Neural crest cell (in vitro differentiated cells): Measurements from ENCODE around the gene USP17L19. TPM values are rescaled to one million over a fixed set of nuclear protein-coding genes. Genes with fewer than 3 reads are reported as not detected.
"Not testable (repeated sequence)": the region's sequence is repeated elsewhere in the genome, so short reads cannot be mapped to it uniquely, and the experiment has no call there.

ENCODE experiments used
- DNase-seq: peaks from one replicate; pipeline ENCODE4 v3.0.0; 2021; ENCODE audit warnings: low read depth, mixed read lengths, low spot score
- H3K27ac Mint-ChIP-seq: one replicate; pipeline ENCODE4 v1.8.0; 2021; ENCODE audit warnings: mild to moderate bottlenecking, mixed read lengths; ENCODE audit not compliant: unreplicated experiment
- H3K27me3 Mint-ChIP-seq: 2 replicates; pipeline ENCODE4 v1.8.0; 2021; ENCODE audit warnings: low read depth, mild to moderate bottlenecking, mixed read lengths
- H3K36me3 Mint-ChIP-seq: 2 replicates; pipeline ENCODE4 v1.8.0; 2021; ENCODE audit warnings: low read depth, mild to moderate bottlenecking, mixed read lengths
- H3K4me1 Mint-ChIP-seq: 2 replicates; pipeline ENCODE4 v1.8.0; 2021; ENCODE audit warnings: mixed read lengths
- H3K4me3 Mint-ChIP-seq: one replicate; pipeline ENCODE4 v1.8.0; 2021; ENCODE audit warnings: mild to moderate bottlenecking, mixed read lengths
- H3K9me3 Mint-ChIP-seq: 2 replicates; pipeline ENCODE4 v1.8.0; 2021; ENCODE audit warnings: mixed read lengths
- long read RNA-seq: library from polyadenylated mRNA; unstranded; transcript quantifications from one replicate; pipeline ENCODE4 v2.0.0, GENCODE V29; 2020
- total RNA-seq: library from RNA; stranded (reverse); gene quantifications from 2 replicates; pipeline ENCODE4 v1.2.1, GENCODE V29; 2021

The USP17L19 gene
- not detected in 2 replicates for total RNA-seq
- long read RNA-seq: 0 reads

GRCh38 chr4:9253078-9253477 lies at the start of gene USP17L19:
TSS of gene USP17L19 (plus strand) at chr4:9253378. CDS start at chr4:9253378, 0 bp downstream.
- H3K4me1 Mint-ChIP-seq, H3K27ac Mint-ChIP-seq, H3K4me3 Mint-ChIP-seq, H3K36me3 Mint-ChIP-seq, H3K9me3 Mint-ChIP-seq, H3K27me3 Mint-ChIP-seq, DNase-seq: not testable (repeated sequence)

GRCh38 chr4:9210357-9210756 lies 42.8 kb upstream of the USP17L19 start, which contains the start of gene USP17L10:
TSS of gene USP17L10 (plus strand) at chr4:9210657. CDS start at chr4:9210657, 0 bp downstream.
- not testable (repeated sequence) for H3K27ac Mint-ChIP-seq, DNase-seq, H3K4me1 Mint-ChIP-seq

GRCh38 chr4:9214701-9215100 lies 38.5 kb upstream of the USP17L19 start:
- H3K4me1 Mint-ChIP-seq, H3K27me3 Mint-ChIP-seq, DNase-seq, H3K9me3 Mint-ChIP-seq, H3K4me3 Mint-ChIP-seq, H3K36me3 Mint-ChIP-seq, H3K27ac Mint-ChIP-seq: not testable (repeated sequence)

More at GRCh38 chr4:9210357-9210756, 42.8 kb upstream of the USP17L19 start, which contains the start of gene USP17L10:
- not testable (repeated sequence) for H3K27me3 Mint-ChIP-seq, H3K4me3 Mint-ChIP-seq, H3K36me3 Mint-ChIP-seq, H3K9me3 Mint-ChIP-seq

- not testable (repeated sequence) for H3K36me3 Mint-ChIP-seq, H3K9me3 Mint-ChIP-seq, DNase-seq, H3K27ac Mint-ChIP-seq, H3K4me3 Mint-ChIP-seq, H3K27me3 Mint-ChIP-seq, H3K4me1 Mint-ChIP-seq
These were observed 38.1 kb upstream of the USP17L19 start, which contains the start of gene USP17L11 for GRCh38 chr4:9215105-9215504. TSS of gene USP17L11 (plus strand) at chr4:9215405. CDS start at chr4:9215405, 0 bp downstream.

- not testable (repeated sequence) for DNase-seq, H3K36me3 Mint-ChIP-seq, H3K4me1 Mint-ChIP-seq, H3K27me3 Mint-ChIP-seq, H3K9me3 Mint-ChIP-seq, H3K27ac Mint-ChIP-seq, H3K4me3 Mint-ChIP-seq
These were observed 33.3 kb upstream of the USP17L19 start, which contains the start of gene USP17L12 for GRCh38 chr4:9219852-9220251. TSS of gene USP17L12 (plus strand) at chr4:9220152. CDS start at chr4:9220152, 0 bp downstream.

GRCh38 chr4:9224596-9224995 lies 28.6 kb upstream of the USP17L19 start, which contains the start of gene USP17L13:
TSS of gene USP17L13 (plus strand) at chr4:9224896. CDS start at chr4:9224896, 0 bp downstream.
- not testable (repeated sequence) for H3K4me3 Mint-ChIP-seq, H3K4me1 Mint-ChIP-seq, H3K27me3 Mint-ChIP-seq, DNase-seq, H3K9me3 Mint-ChIP-seq, H3K27ac Mint-ChIP-seq, H3K36me3 Mint-ChIP-seq

- H3K36me3 Mint-ChIP-seq, H3K27me3 Mint-ChIP-seq, H3K4me1 Mint-ChIP-seq, H3K9me3 Mint-ChIP-seq, H3K4me3 Mint-ChIP-seq, H3K27ac Mint-ChIP-seq: not testable (repeated sequence)
- peak; percentile 0 for DNase-seq
These were observed 22.9 kb upstream of the USP17L19 start for GRCh38 chr4:9230249-9230648.

- H3K27me3 Mint-ChIP-seq, H3K4me3 Mint-ChIP-seq, H3K9me3 Mint-ChIP-seq, H3K4me1 Mint-ChIP-seq, H3K36me3 Mint-ChIP-seq, DNase-seq, H3K27ac Mint-ChIP-seq: not testable (repeated sequence)
These were observed 19.1 kb upstream of the USP17L19 start, which contains the start of gene USP17L15 for GRCh38 chr4:9234085-9234484. TSS of gene USP17L15 (plus strand) at chr4:9234385. CDS start at chr4:9234385, 0 bp downstream.

GRCh38 chr4:9238461-9238860 lies 14.7 kb upstream of the USP17L19 start:
- DNase-seq, H3K4me1 Mint-ChIP-seq, H3K27me3 Mint-ChIP-seq, H3K4me3 Mint-ChIP-seq, H3K9me3 Mint-ChIP-seq, H3K27ac Mint-ChIP-seq, H3K36me3 Mint-ChIP-seq: not testable (repeated sequence)

GRCh38 chr4:9243579-9243978 lies 9.6 kb upstream of the USP17L19 start, which contains the start of gene USP17L17:
TSS of gene USP17L17 (plus strand) at chr4:9243879. CDS start at chr4:9243879, 0 bp downstream.
- H3K4me3 Mint-ChIP-seq, H3K27ac Mint-ChIP-seq, DNase-seq, H3K27me3 Mint-ChIP-seq, H3K9me3 Mint-ChIP-seq, H3K36me3 Mint-ChIP-seq, H3K4me1 Mint-ChIP-seq: not testable (repeated sequence)

- not testable (repeated sequence) for H3K9me3 Mint-ChIP-seq, H3K27ac Mint-ChIP-seq, H3K36me3 Mint-ChIP-seq, DNase-seq, H3K27me3 Mint-ChIP-seq, H3K4me1 Mint-ChIP-seq, H3K4me3 Mint-ChIP-seq
These were observed 5.1 kb upstream of the USP17L19 start, which contains the start of gene USP17L18 for GRCh38 chr4:9247953-9248680. TSS of gene USP17L18 (plus strand) at chr4:9248630. CDS start at chr4:9248630, 0 bp downstream.

- not testable (repeated sequence) for H3K27ac Mint-ChIP-seq, H3K27me3 Mint-ChIP-seq, H3K9me3 Mint-ChIP-seq, DNase-seq, H3K4me3 Mint-ChIP-seq, H3K4me1 Mint-ChIP-seq, H3K36me3 Mint-ChIP-seq
These were observed 4.6 kb downstream of the USP17L19 start, which contains the start of gene USP17L20 for GRCh38 chr4:9257824-9258223. TSS of gene USP17L20 (plus strand) at chr4:9258124. CDS start at chr4:9258124, 0 bp downstream.

GRCh38 chr4:9262572-9262971 lies 9.4 kb downstream of the USP17L19 start, which contains the start of gene USP17L21:
TSS of gene USP17L21 (plus strand) at chr4:9262872. CDS start at chr4:9262872, 0 bp downstream.
- H3K27me3 Mint-ChIP-seq, H3K36me3 Mint-ChIP-seq, H3K27ac Mint-ChIP-seq, H3K9me3 Mint-ChIP-seq, H3K4me3 Mint-ChIP-seq, H3K4me1 Mint-ChIP-seq, DNase-seq: not testable (repeated sequence)
